NB4 (cell line): ENCODE results near the gene HTR4.

ENCODE experiments used
- DNase-seq: peaks from one replicate; pipeline ENCODE4 v3.0.0; 2010; ENCODE audit warnings: low read depth
- H3K4me3 ChIP-seq: one replicate; pipeline ENCODE4 v1.5.1; 2011; ENCODE audit warnings: mild to moderate bottlenecking, low read depth, low read length, moderate library complexity
- MYC ChIP-seq: IDR thresholded peaks from 2 replicates; pipeline ENCODE4 v1.6.1; 2011; ENCODE audit warnings: low read depth, low read length
- POLR2A ChIP-seq: IDR thresholded peaks from 2 replicates; pipeline ENCODE4 v1.6.1; 2011; ENCODE audit warnings: mild to moderate bottlenecking; ENCODE audit not compliant: insufficient read length; ENCODE audit errors: extremely low read depth
- TF ChIP-seq, protein P1 (sequence below): IDR thresholded peaks from one replicate; pipeline ENCODE4 v1.5.1; 2012; ENCODE audit warnings: low read depth, low read length
- TF ChIP-seq, protein P2 (sequence below): IDR thresholded peaks from 2 replicates; pipeline ENCODE4 v1.6.1; 2011; ENCODE audit warnings: low read depth, low read length

Gene HTR4

DNA sequence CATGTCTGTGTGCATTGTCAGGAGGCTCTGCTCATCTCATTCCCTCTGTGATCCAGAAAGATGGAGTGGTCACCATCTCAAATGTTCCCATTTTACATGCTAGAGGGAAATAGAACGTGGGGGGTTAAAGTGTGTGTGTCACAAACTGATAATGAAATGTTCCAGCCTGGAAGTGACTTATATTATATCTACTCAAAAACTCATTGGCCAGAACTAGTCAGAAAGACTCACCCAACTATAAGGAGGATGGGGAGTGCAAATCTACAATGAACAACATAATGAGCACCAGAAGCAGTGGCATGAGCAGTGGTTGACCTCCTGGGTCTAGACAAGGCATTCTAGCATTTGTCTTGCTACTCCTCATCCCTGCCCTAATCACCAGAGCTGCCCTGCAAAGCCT, 81.0 kb downstream of the HTR4 start:
- DNase-seq: no peak
- no peak overlapping the region for H3K4me3 ChIP-seq
- TF ChIP-seq, protein P1, sequence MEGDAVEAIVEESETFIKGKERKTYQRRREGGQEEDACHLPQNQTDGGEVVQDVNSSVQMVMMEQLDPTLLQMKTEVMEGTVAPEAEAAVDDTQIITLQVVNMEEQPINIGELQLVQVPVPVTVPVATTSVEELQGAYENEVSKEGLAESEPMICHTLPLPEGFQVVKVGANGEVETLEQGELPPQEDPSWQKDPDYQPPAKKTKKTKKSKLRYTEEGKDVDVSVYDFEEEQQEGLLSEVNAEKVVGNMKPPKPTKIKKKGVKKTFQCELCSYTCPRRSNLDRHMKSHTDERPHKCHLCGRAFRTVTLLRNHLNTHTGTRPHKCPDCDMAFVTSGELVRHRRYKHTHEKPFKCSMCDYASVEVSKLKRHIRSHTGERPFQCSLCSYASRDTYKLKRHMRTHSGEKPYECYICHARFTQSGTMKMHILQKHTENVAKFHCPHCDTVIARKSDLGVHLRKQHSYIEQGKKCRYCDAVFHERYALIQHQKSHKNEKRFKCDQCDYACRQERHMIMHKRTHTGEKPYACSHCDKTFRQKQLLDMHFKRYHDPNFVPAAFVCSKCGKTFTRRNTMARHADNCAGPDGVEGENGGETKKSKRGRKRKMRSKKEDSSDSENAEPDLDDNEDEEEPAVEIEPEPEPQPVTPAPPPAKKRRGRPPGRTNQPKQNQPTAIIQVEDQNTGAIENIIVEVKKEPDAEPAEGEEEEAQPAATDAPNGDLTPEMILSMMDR: no peak

DNA sequence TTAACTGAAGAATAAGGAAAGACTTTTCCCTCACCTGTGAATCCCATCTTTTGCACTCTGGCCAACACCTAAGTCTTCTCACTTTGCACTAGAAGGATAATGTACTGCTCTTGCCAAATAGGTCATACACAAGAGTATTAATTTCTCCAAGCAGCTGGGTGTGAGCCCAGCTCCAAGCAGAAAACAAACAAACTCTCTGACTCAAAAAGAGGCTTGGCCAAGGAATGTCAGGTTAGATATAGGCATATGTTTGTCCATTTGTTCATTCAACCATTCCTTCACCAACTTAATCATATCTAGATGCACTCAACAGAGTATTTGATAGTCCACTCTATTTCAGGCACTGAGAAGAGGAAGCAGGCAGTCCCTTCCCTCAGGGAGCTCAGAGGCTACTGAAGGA, 84.4 kb downstream of the HTR4 start:
- no peak for TF ChIP-seq MYC
- no peak for DNase-seq

DNA sequence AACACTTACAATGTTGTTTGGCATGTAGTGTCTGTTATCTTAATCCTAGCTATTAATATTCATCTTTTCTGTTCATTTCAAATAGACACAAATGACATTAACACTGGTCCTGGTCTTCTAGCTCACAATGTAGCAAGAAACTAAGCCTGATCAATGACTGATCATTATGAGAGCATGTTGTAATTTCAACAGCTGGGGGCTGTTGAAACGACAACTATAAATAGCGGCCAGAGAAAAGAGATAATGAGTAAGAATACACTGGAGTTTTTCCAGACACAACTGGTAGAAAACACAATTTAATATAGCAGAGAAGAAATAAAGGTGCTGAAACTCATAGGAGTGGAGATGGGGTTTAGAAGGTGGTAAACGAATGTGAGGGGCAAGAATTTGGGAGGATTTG, 89.2 kb downstream of the HTR4 start:
- H3K4me3 ChIP-seq: no peak overlapping the region
- TF ChIP-seq, protein P1: no peak
- no peak for TF ChIP-seq POLR2A
- no peak for TF ChIP-seq MYC
- TF ChIP-seq, protein P2, sequence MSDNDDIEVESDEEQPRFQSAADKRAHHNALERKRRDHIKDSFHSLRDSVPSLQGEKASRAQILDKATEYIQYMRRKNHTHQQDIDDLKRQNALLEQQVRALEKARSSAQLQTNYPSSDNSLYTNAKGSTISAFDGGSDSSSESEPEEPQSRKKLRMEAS: no peak
- DNase-seq: no peak

More for the DNA sequence above, 84.4 kb downstream of the HTR4 start:
- H3K4me3 ChIP-seq: no peak overlapping the region

DNA sequence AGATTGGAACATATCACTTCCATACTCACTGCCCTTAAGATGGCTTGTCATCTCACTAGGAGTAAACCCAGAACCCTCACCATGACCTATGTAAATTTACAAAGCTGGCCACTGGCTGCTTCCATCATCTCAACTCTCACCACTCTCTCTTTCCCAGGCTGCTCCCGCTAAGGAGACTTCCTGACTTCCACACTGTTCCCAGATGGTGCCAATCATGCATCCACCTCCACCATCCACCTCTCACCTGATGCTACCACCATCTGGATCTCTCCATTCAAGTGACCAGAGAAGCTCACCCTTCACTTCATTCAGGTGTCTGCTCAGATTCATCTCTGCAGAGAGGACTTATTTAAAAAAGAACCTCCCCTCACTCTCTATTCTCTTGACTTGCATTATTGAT, 91.3 kb downstream of the HTR4 start:
- no peak for DNase-seq
- TF ChIP-seq, protein P1: no peak
- TF ChIP-seq MYC (no peak), POLR2A (no peak)
- TF ChIP-seq, protein P2: no peak
- no peak overlapping the region for H3K4me3 ChIP-seq

DNA sequence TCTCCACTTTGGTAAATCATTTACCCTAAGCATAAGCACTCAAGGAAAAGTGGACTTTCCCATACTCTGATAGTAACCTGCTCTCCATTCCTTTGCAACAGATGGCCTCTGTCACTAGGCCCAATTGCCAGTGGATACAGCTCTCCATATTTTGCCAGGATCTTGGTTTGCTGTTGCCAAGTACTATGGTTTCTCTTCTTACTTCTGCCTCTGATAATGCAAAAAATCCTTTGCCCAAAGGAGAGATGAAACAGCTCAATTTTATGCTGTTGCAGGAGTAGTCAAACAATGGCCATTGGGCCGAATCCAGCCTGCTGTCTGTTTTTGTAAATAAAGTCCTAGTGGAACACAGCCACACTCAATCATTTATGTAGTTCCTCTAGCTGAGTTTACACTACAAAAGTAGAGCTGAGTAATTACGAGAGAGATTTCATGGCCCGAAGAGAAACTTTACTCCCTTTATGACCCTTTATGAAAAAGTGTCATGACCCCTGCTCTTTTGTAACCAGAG, 92.5 kb downstream of the HTR4 start:
- no peak for DNase-seq
- no peak overlapping the region for H3K4me3 ChIP-seq
- TF ChIP-seq, protein P1: no peak
- TF ChIP-seq POLR2A: no peak
- TF ChIP-seq, protein P2: no peak
- TF ChIP-seq MYC: no peak

DNA sequence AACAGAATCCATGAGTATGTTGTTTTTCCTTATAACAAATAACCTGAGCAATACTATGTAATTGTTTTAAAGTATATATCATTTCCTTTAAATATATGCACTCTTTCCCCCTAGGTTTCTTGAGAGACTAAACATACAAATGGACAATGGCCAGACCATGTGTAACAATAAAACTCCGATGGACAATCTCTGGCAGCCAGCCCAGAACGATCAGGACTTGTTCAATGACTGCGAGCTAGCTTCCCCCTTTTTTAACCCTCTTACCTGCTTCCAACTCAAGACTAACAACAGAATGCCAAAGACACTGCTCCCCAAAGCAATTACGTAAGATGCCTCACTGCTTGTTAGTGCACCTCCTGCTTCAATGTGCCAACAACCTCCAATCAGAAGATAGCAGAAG, 94.9 kb downstream of the HTR4 start:
- TF ChIP-seq, protein P2: no peak
- TF ChIP-seq, protein P1: no peak
- TF ChIP-seq MYC (no peak), POLR2A (no peak)
- no peak overlapping the region for H3K4me3 ChIP-seq
- no peak for DNase-seq
